DND-41 (cell line): ENCODE measurements around the gene DENND1A.

ENCODE experiments used
- ATAC-seq: fragments of 200-7000 bp; cut with Tn5 transposase; 3 replicates; pipeline ENCODE4 v1.9.1; 2021; ENCODE audit warnings: low read depth; ENCODE audit not compliant: insufficient read depth
- DNase-seq: peaks from one replicate; pipeline ENCODE4 v3.0.0-alpha.2; 2020
- H2AFZ ChIP-seq: 2 replicates; pipeline ENCODE4 v1.6.0; 2012; ENCODE audit warnings: low read depth, low read length
- H3K27ac ChIP-seq: 2 replicates; pipeline ENCODE4 v1.5.1; 2012; ENCODE audit warnings: low read length, inconsistent platforms
- H3K27me3 ChIP-seq: fragments of 200-600 bp; sonication (generic); 2 replicates; pipeline ENCODE4 v1.6.0; 2012; ENCODE audit warnings: low read length, mild to moderate bottlenecking, inconsistent platforms; ENCODE audit not compliant: insufficient read depth, poor library complexity
- H3K36me3 ChIP-seq: 2 replicates; pipeline ENCODE4 v1.5.1; 2012; ENCODE audit warnings: low read length, inconsistent platforms; ENCODE audit not compliant: insufficient read depth
- H3K4me1 ChIP-seq: 2 replicates; pipeline ENCODE4 v1.5.1; 2012; ENCODE audit warnings: mild to moderate bottlenecking, low read length; ENCODE audit not compliant: insufficient read depth
- H3K4me2 ChIP-seq: 2 replicates; pipeline ENCODE4 v1.6.0; 2012; ENCODE audit warnings: mild to moderate bottlenecking, moderate library complexity, low read length, inconsistent platforms; ENCODE audit not compliant: insufficient read depth
- H3K4me3 ChIP-seq, 2 experiments: fragments of 200-600 bp in 1 of 2; shearing (Covaris generic) in 1 of 2; 2 replicates each; pipeline ENCODE4 v1.5.1; 2012 to 2016; ENCODE audit warnings: inconsistent platforms in 2 of 2, low read length in 2 of 2, mild to moderate bottlenecking in 2 of 2, low read depth in 1 of 2, moderate library complexity in 1 of 2
- H3K79me2 ChIP-seq: 2 replicates; pipeline ENCODE4 v1.6.0; 2012; ENCODE audit warnings: low read length, inconsistent platforms; ENCODE audit not compliant: insufficient read depth
- H3K9ac ChIP-seq: 2 replicates; pipeline ENCODE4 v1.6.0; 2012; ENCODE audit warnings: low read depth, mild to moderate bottlenecking, inconsistent platforms, low read length, moderate library complexity
- H3K9me3 ChIP-seq: 2 replicates; pipeline ENCODE4 v1.5.1; 2012; ENCODE audit warnings: low read length, moderate library complexity, mild to moderate bottlenecking, inconsistent platforms; ENCODE audit not compliant: insufficient read depth, severe bottlenecking
- H4K20me1 ChIP-seq: 2 replicates; pipeline ENCODE4 v1.6.0; 2012; ENCODE audit warnings: low read length; ENCODE audit not compliant: insufficient read depth
- CTCF ChIP-seq: IDR thresholded peaks from 2 replicates; pipeline ENCODE4 v1.5.1; 2012; ENCODE audit warnings: borderline replicate concordance, low read length, moderate library complexity, mild to moderate bottlenecking; ENCODE audit not compliant: poor library complexity, severe bottlenecking; ENCODE audit errors: extremely low read depth
- EZH2 ChIP-seq: IDR thresholded peaks from 3 replicates; pipeline ENCODE4 v1.6.1; 2012; ENCODE audit warnings: borderline replicate concordance, low read depth, mild to moderate bottlenecking, moderate library complexity, low read length, inconsistent platforms; ENCODE audit not compliant: severe bottlenecking

Gene DENND1A

GRCh38 chr9:123481209-123481865 is 448.6 kb downstream of the DENND1A start:
- Histone ChIP-seq H3K4me1 (no peaks in the 10 kb centered on the region), H3K4me2 (no peak overlapping the region), H4K20me1 (no peaks in the 10 kb centered on the region), H3K79me2 (no peaks in the 10 kb centered on the region), H3K9me3 (no peaks in the 10 kb centered on the region), H2AFZ (no peak overlapping the region), H3K4me3 (no peak overlapping the region), H3K27ac (no peak overlapping the region), H3K9ac (no peak overlapping the region), H3K36me3 (no peaks in the 10 kb centered on the region), H3K27me3 (no peaks in the 10 kb centered on the region)
- TF ChIP-seq CTCF, result no peak
- no peak for TF ChIP-seq EZH2
- no peak for DNase-seq
- no peak for ATAC-seq

GRCh38 chr9:123480791-123481190 is 449.1 kb downstream of the DENND1A start:
- Histone ChIP-seq H4K20me1 (no peaks in the 10 kb centered on the region), H3K9me3 (no peaks in the 10 kb centered on the region), H3K4me2 (no peak overlapping the region), H3K36me3 (no peaks in the 10 kb centered on the region), H3K4me3 (no peak overlapping the region), H3K4me1 (no peaks in the 10 kb centered on the region), H3K9ac (no peak overlapping the region), H3K27me3 (no peaks in the 10 kb centered on the region), H2AFZ (no peak overlapping the region), H3K27ac (no peak overlapping the region), H3K79me2 (no peaks in the 10 kb centered on the region)
- ATAC-seq, result no peak
- DNase-seq, result no peak
- TF ChIP-seq EZH2, result no peak
- no peak for TF ChIP-seq CTCF

- ATAC-seq (no peak), DNase-seq (no peak)
- no peak for TF ChIP-seq CTCF
- TF ChIP-seq EZH2, result no peak
- no peaks in the 10 kb centered on the region for H4K20me1 ChIP-seq
- H3K27me3 ChIP-seq, result no peaks in the 10 kb centered on the region
- H3K4me1 ChIP-seq, result no peaks in the 10 kb centered on the region
- no peak overlapping the region for H3K27ac ChIP-seq
- no peak overlapping the region for H2AFZ ChIP-seq
- H3K36me3 ChIP-seq, result no peaks in the 10 kb centered on the region
- no peaks in the 10 kb centered on the region for H3K79me2 ChIP-seq
- H3K9me3 ChIP-seq, result no peaks in the 10 kb centered on the region
- no peak overlapping the region for H3K4me3 ChIP-seq
- H3K4me2 ChIP-seq, result no peak overlapping the region
- H3K9ac ChIP-seq, result no peak overlapping the region
Measured at GRCh38 chr9:123480096-123480495, 449.8 kb downstream of the DENND1A start.
